ENCODE data around the gene VPS37C.

GRCh38 chr11:61092280-61092766 lies 68.9 kb downstream of the VPS37C start:
- TF ChIP-seq CTCF (IDR thresholded peaks at IDR 0.05): no peak
- no peak for TF ChIP-seq POLR2A (IDR thresholded peaks at IDR 0.05)

Measured in esophagus squamous epithelium (tissue), 4 donors.